H1 (cell line): ENCODE data around the gene RHO. TPM values are rescaled to one million over a fixed set of nuclear protein-coding genes. Genes with fewer than 3 reads are reported as not detected.

Experiments used
- CTCF ChIA-PET: fragments of 300-600 bp; sonication (Branson Sonifier 250); formaldehyde crosslinking; loops from one replicate; lab custom pipeline; 2021; ENCODE audit not compliant: partially characterized antibody; lab: Charles Lee
- POLR2A ChIA-PET: fragments of 300-600 bp; sonication (Branson Sonifier 250); formaldehyde crosslinking; loops from one replicate; lab custom pipeline; 2021; ENCODE audit warnings: inconsistent platforms; ENCODE audit not compliant: partially characterized antibody; lab: Charles Lee
- DNase-seq, 2 experiments: peaks; one replicate each; pipeline versions ENCODE4 v3.0.0 to v3.0.0-alpha.2; 2010 to 2022; ENCODE audit warnings: low spot score in 2 of 2, low read depth in 1 of 2, mixed read lengths in 1 of 2
- FAIRE-seq: peaks from 2 replicates; lab custom pipeline; 2011; peaks lifted over from hg19 to GRCh38; lab: Jason Lieb, UNC
- H2AFZ ChIP-seq: 2 replicates; pipeline ENCODE4 v1.8.1; 2012; ENCODE audit warnings: low read length, inconsistent platforms
- H2AK5ac ChIP-seq: 2 replicates; pipeline ENCODE4 v1.6.1; 2013; ENCODE audit warnings: low read depth, low read length
- H2BK120ac ChIP-seq: replicated peaks from 2 replicates; pipeline ENCODE3; 2013; ENCODE audit warnings: low read depth, low read length, inconsistent platforms
- H2BK12ac ChIP-seq: 2 replicates; pipeline ENCODE4 v1.6.1; 2013; ENCODE audit warnings: low read depth, low read length
- H2BK15ac ChIP-seq: 2 replicates; pipeline ENCODE4 v1.6.1; 2013; ENCODE audit warnings: low read length
- H2BK20ac ChIP-seq: 2 replicates; pipeline ENCODE4 v1.6.1; 2013; ENCODE audit warnings: low read length
- H2BK5ac ChIP-seq: 2 replicates; pipeline ENCODE4 v1.6.1; 2013; ENCODE audit warnings: low read depth, low read length
- H3K14ac ChIP-seq: 2 replicates; pipeline ENCODE4 v1.6.1; 2013; ENCODE audit warnings: inconsistent platforms; ENCODE audit not compliant: insufficient read length
- H3K18ac ChIP-seq: 2 replicates; pipeline ENCODE4 v1.6.1; 2013; ENCODE audit warnings: low read length; ENCODE audit errors: extremely low read depth
- H3K23ac ChIP-seq: 2 replicates; pipeline ENCODE4 v1.6.1; 2013; ENCODE audit warnings: inconsistent platforms; ENCODE audit not compliant: insufficient read length
- H3K23me2 ChIP-seq: 2 replicates; pipeline ENCODE4 v1.6.1; 2013; ENCODE audit warnings: low read depth, low read length
- H3K27ac ChIP-seq: 2 replicates; pipeline ENCODE4 v1.6.1; 2011; ENCODE audit warnings: low read depth, low read length, inconsistent platforms
- H3K27me3 ChIP-seq, 4 experiments: replicated peaks in 1 of 4; 1 replicate in 1 of 4; 2 replicates in 3 of 4; pipeline versions ENCODE4 v1.6.1 to v1.8.1; 2011 to 2013; ENCODE audit warnings: low read length in 3 of 4, mild to moderate bottlenecking in 3 of 4, inconsistent platforms in 2 of 4, mixed read lengths in 2 of 4, moderate library complexity in 1 of 4; ENCODE audit not compliant: control insufficient read depth in 3 of 4, insufficient read depth in 3 of 4; ENCODE audit errors: extremely low read depth in 1 of 4
- H3K36me3 ChIP-seq, 4 experiments: 2 replicates each; pipeline versions ENCODE4 v1.6.1 to v1.8.1; 2011 to 2013; ENCODE audit warnings: mild to moderate bottlenecking in 4 of 4, low read length in 3 of 4, moderate library complexity in 2 of 4, control low read depth in 1 of 4, inconsistent platforms in 1 of 4; ENCODE audit not compliant: insufficient read depth in 4 of 4, control insufficient read depth in 2 of 4
- H3K4ac ChIP-seq: replicated peaks from 2 replicates; pipeline ENCODE3; 2013; ENCODE audit warnings: low read length, low read depth, mixed read lengths, inconsistent platforms; ENCODE audit not compliant: insufficient read length
- H3K4me1 ChIP-seq, 4 experiments: replicated peaks in 1 of 4; 1 replicate in 1 of 4; 2 replicates in 3 of 4; pipeline versions ENCODE4 v1.6.1 to v1.8.1; 2011 to 2013; ENCODE audit warnings: low read length in 3 of 4, inconsistent platforms in 2 of 4, mixed read lengths in 1 of 4; ENCODE audit not compliant: insufficient read depth in 4 of 4, control insufficient read depth in 3 of 4
- H3K4me2 ChIP-seq, 2 experiments: 2 replicates each; pipeline versions ENCODE4 v1.6.1 to v1.8.1; 2011 to 2013; ENCODE audit warnings: low read depth in 2 of 2, low read length in 2 of 2, control low read depth in 1 of 2, inconsistent platforms in 1 of 2, mild to moderate bottlenecking in 1 of 2; ENCODE audit not compliant: insufficient read depth in 1 of 2
- H3K4me3 ChIP-seq, 4 experiments: fragments of 200-600, 300-600 bp in 1 of 4; sonication (generic), shearing (Covaris generic), sonication (Bioruptor Twin) in 1 of 4; 2 replicates each; pipeline versions ENCODE4 v1.5.1 to v1.8.1; 2011 to 2016; ENCODE audit warnings: low read length in 4 of 4, low read depth in 3 of 4, control low read depth in 2 of 4, inconsistent platforms in 2 of 4, mild to moderate bottlenecking in 2 of 4, mixed read lengths in 1 of 4, moderate library complexity in 1 of 4; ENCODE audit not compliant: insufficient read depth in 2 of 4; ENCODE audit errors: extremely low read depth in 1 of 4
- H3K56ac ChIP-seq: replicated peaks from 2 replicates; pipeline ENCODE3; 2013; ENCODE audit warnings: low read depth, mild to moderate bottlenecking, mixed read lengths, low read length, inconsistent platforms; ENCODE audit not compliant: insufficient read length
- H3K79me1 ChIP-seq: 2 replicates; pipeline ENCODE4 v1.6.1; 2013; ENCODE audit warnings: low read depth, low read length, control low read depth
- H3K79me2 ChIP-seq, 2 experiments: 2 replicates each; pipeline versions ENCODE4 v1.6.1 to v1.8.1; 2012 to 2013; ENCODE audit warnings: low read length in 2 of 2, mild to moderate bottlenecking in 2 of 2, inconsistent platforms in 1 of 2; ENCODE audit not compliant: insufficient read depth in 2 of 2, control insufficient read depth in 1 of 2
- H3K9ac ChIP-seq, 4 experiments: replicated peaks in 1 of 4; 1 replicate in 1 of 4; 2 replicates in 3 of 4; pipeline versions ENCODE4 v1.6.1 to v1.8.1; 2011 to 2013; ENCODE audit warnings: low read depth in 3 of 4, low read length in 3 of 4, control low read depth in 2 of 4, mild to moderate bottlenecking in 2 of 4, moderate library complexity in 2 of 4, inconsistent platforms in 1 of 4; ENCODE audit errors: extremely low read depth in 1 of 4
- H3K9me3 ChIP-seq, 2 experiments: 2 replicates each; pipeline versions ENCODE4 v1.6.1 to v1.8.1; 2012 to 2013; ENCODE audit warnings: mild to moderate bottlenecking in 2 of 2, moderate library complexity in 2 of 2, control low read depth in 1 of 2, inconsistent platforms in 1 of 2, low read depth in 1 of 2, low read length in 1 of 2, mixed read lengths in 1 of 2; ENCODE audit not compliant: insufficient read depth in 2 of 2
- H4K20me1 ChIP-seq, 2 experiments: replicated peaks in 1 of 2; 2 replicates each; pipeline versions ENCODE3 to v1.8.1; 2011 to 2013; ENCODE audit warnings: inconsistent platforms in 2 of 2, low read length in 2 of 2, mild to moderate bottlenecking in 1 of 2; ENCODE audit not compliant: insufficient read depth in 2 of 2, control insufficient read depth in 1 of 2
- H4K5ac ChIP-seq: 2 replicates; pipeline ENCODE4 v1.6.1; 2013; ENCODE audit warnings: low read length, low read depth, mixed read lengths, inconsistent platforms; ENCODE audit not compliant: insufficient read length
- H4K8ac ChIP-seq: 2 replicates; pipeline ENCODE4 v1.8.0; 2013; ENCODE audit warnings: mild to moderate bottlenecking, moderate library complexity, low read length, inconsistent platforms; ENCODE audit not compliant: insufficient read depth; ENCODE audit errors: extremely low read depth
- H4K91ac ChIP-seq: replicated peaks from 2 replicates; pipeline ENCODE3; 2013; ENCODE audit warnings: low read length, mixed read lengths, inconsistent platforms; ENCODE audit not compliant: insufficient read length
- CBX5 ChIP-seq: fragments of 300-800, 300-1000 bp; sonication (generic); IDR thresholded peaks from 2 replicates; pipeline ENCODE4 v1.7.1; 2016; ENCODE audit warnings: antibody characterized with exemption, low read length, low read depth
- USF2 ChIP-seq: IDR thresholded peaks from 2 replicates; pipeline ENCODE4 v1.6.1; 2011; ENCODE audit warnings: low read length, improper control_type of control experiment
- WGBS, 2 experiments: shearing (Covaris generic) in 1 of 2; methylation state at CpG; one replicate each; pipeline versions ENCODE4 v1.1.6 to v1.1.7; 2013 to 2015; ENCODE audit warnings: low lambda C conversion rate in 2 of 2, mixed read lengths in 2 of 2, inconsistent platforms in 1 of 2, low coverage in 1 of 2, missing lambda C conversion rate in 1 of 2; ENCODE audit not compliant: insufficient replicate concordance in 2 of 2, insufficient coverage in 1 of 2, insufficient read length in 1 of 2; ENCODE audit errors: extremely low coverage in 1 of 2, missing lambda C conversion rate in 1 of 2; 5-methylcytosine and 5-hydroxymethylcytosine counted together
- polyA plus RNA-seq, 7 experiments: library from polyadenylated mRNA; depleted of rRNA in 3 of 7; stranded (reverse) in 5 of 7; unstranded in 2 of 7; fragments of >200 nt in 5 of 7; fragments of 200-250 nt in 2 of 7; gene quantifications; 1 replicate in 5 of 7; 2 replicates in 1 of 7; 4 replicates in 1 of 7; pipeline versions ENCODE4 v1.2.1 to v1.2.3, GENCODE V29; 2011 to 2013; ENCODE audit warnings: missing spikeins in 2 of 7, mixed read lengths in 2 of 7
- total RNA-seq: library from RNA; stranded (reverse); fragmentation: NEBNext Ultra II Directional; extraction: Animal tissue kit (Norgen Biotek cat#: 25700); gene quantifications from 2 replicates; pipeline ENCODE4 v1.2.1, GENCODE V29; 2021

Gene RHO
- total and polyA plus RNA-seq, 2 of the 8 experiments (the other 6 are each of a cell fraction or from before 2014, with no cell fraction given), result not detected

- H2BK15ac ChIP-seq, result no peak overlapping the region
- H2BK120ac ChIP-seq, result no peak overlapping the region
- no peak overlapping the region for H2AFZ ChIP-seq
- ChIA-PET CTCF (interaction anchor here (1.2 to 1.8 kb wide), 2 partner anchors 14 to 23 kb away, joined by 3 to 4 read pairs; no protein-coding TSS in a partner anchor), POLR2A (no interaction called here)
- H4K5ac ChIP-seq, result no peak overlapping the region
- no peak overlapping the region for H3K4me2 ChIP-seq
- H4K20me1 ChIP-seq, result no peaks in the 10 kb centered on the region
- no peak overlapping the region for H4K91ac ChIP-seq
- no peak overlapping the region for H3K18ac ChIP-seq
- H3K27ac ChIP-seq, result no peak overlapping the region
- no peaks in the 10 kb centered on the region for H3K23me2 ChIP-seq
- no peaks in the 10 kb centered on the region for H3K79me2 ChIP-seq
- H3K56ac ChIP-seq, result no peak overlapping the region
- H3K4me3 ChIP-seq, result no peak overlapping the region
- WGBS, 2 experiments, result 93% methylated on average over 2 of the region's 2 CpGs; no CpG with 5 or more reads in 1 of the 2 experiments
- H2BK12ac ChIP-seq, result peak overlapping the region; percentile 22; the same call in 1 of the 2 replicates
- H3K4ac ChIP-seq, result no peak overlapping the region
- no peak overlapping the region for H3K14ac ChIP-seq
- FAIRE-seq, result no peak
- no peak overlapping the region for H2BK20ac ChIP-seq
- DNase-seq, result no peak
- H2AK5ac ChIP-seq, result no peak overlapping the region
- H3K27me3 ChIP-seq, result no peaks in the 10 kb centered on the region
- no peak overlapping the region for H3K9ac ChIP-seq
- H3K23ac ChIP-seq, result no peak overlapping the region
- peaks cover 4 to 10% (median 6%) of the 10 kb centered on the region in 4 experiments for H3K4me1 ChIP-seq
- H2BK5ac ChIP-seq, result no peak overlapping the region
- no peak overlapping the region for H4K8ac ChIP-seq
- no peaks in the 10 kb centered on the region for H3K79me1 ChIP-seq
- TF ChIP-seq USF2, result peak; percentile 58; the same call in 1 of the 2 replicates
- TF ChIP-seq CBX5, result no peak
- TF ChIP-seq, all 59 proteins: peak for 1
- H3K9me3 ChIP-seq, result no peaks in the 10 kb centered on the region
- no peaks in the 10 kb centered on the region for H3K36me3 ChIP-seq
These were observed 7.9 kb downstream of the RHO start for GRCh38 chr3:129536374-129536667.
